GM23248 (cell line): Measurements from ENCODE around the gene OSBPL7.

Experiments used
- EZH2 ChIP-seq: fragments of 200-600 bp; sonication (generic); IDR thresholded peaks from 2 replicates; pipeline ENCODE4 v1.6.1; 2018; ENCODE audit warnings: antibody characterized with exemption, mild to moderate bottlenecking; ENCODE audit not compliant: insufficient read depth, poor library complexity, severe bottlenecking
- EZH2phosphoT487 ChIP-seq: fragments of 200-600 bp; sonication (generic); IDR thresholded peaks from 2 replicates; pipeline ENCODE4 v1.6.1; 2018; ENCODE audit warnings: antibody characterized with exemption, moderate library complexity, mild to moderate bottlenecking, low read depth; ENCODE audit not compliant: insufficient read depth

- TF ChIP-seq EZH2phosphoT487 = no peak
- TF ChIP-seq EZH2 = no peak
Observed at GRCh38 chr17:47763913-47764582, 57.5 kb downstream of the OSBPL7 start.
